GM21619 (cell line): ENCODE results near the gene CHST11.
"Not testable (repeated sequence)": the region's sequence is repeated elsewhere in the genome, so short reads cannot be mapped to it uniquely, and the experiment has no call there.

Experiments used
- ATAC-seq: cut with Tn5 transposase; IDR thresholded peaks from one replicate; pipeline ENCODE4 v1.9.1; 2021; ENCODE audit not compliant: unreplicated experiment

CHST11 gene

GRCh38 chr12:104729610-104730446 lies 273.1 kb downstream of the CHST11 start:
- ATAC-seq = no peak

GRCh38 chr12:104730763-104731162 lies 274.0 kb downstream of the CHST11 start:
- ATAC-seq = no peak

- ATAC-seq = no peak
These were observed 277.0 kb downstream of the CHST11 start for GRCh38 chr12:104733717-104734175.

- ATAC-seq = no peak
These were observed 277.9 kb downstream of the CHST11 start for GRCh38 chr12:104734541-104735095.

- ATAC-seq = no peak
These were observed 279.1 kb downstream of the CHST11 start for GRCh38 chr12:104735801-104736200.

GRCh38 chr12:104736307-104736706 lies 279.6 kb downstream of the CHST11 start:
- no peak for ATAC-seq

- no peak for ATAC-seq
These were observed 280.4 kb downstream of the CHST11 start for GRCh38 chr12:104737113-104737512.

- ATAC-seq = no peak
These were observed 281.1 kb downstream of the CHST11 start for GRCh38 chr12:104737791-104738301.

- ATAC-seq = no peak
These were observed 281.6 kb downstream of the CHST11 start for GRCh38 chr12:104738331-104738730.

- ATAC-seq = no peak
These were observed 282.3 kb downstream of the CHST11 start for GRCh38 chr12:104738776-104739642.

- ATAC-seq = peak; percentile 70
These were observed 283.9 kb downstream of the CHST11 start for GRCh38 chr12:104740668-104741067.

- peak; percentile 21 for ATAC-seq
These were observed 284.3 kb downstream of the CHST11 start for GRCh38 chr12:104741077-104741476.

- ATAC-seq = no peak
These were observed 285.0 kb downstream of the CHST11 start for GRCh38 chr12:104741497-104742367.

GRCh38 chr12:104742551-104743201 lies 285.9 kb downstream of the CHST11 start:
- ATAC-seq = no peak

GRCh38 chr12:104743202-104743580 lies 286.4 kb downstream of the CHST11 start:
- ATAC-seq = no peak

- not testable (repeated sequence) for ATAC-seq
These were observed 287.2 kb downstream of the CHST11 start for GRCh38 chr12:104743753-104744548.

- ATAC-seq = no peak
These were observed 289.8 kb downstream of the CHST11 start for GRCh38 chr12:104746467-104747088.

- no peak for ATAC-seq
These were observed 290.6 kb downstream of the CHST11 start for GRCh38 chr12:104747330-104747729.

GRCh38 chr12:104747955-104748354 lies 291.2 kb downstream of the CHST11 start:
- ATAC-seq = no peak
